OCI-LY7 (cell line): ENCODE results near the gene RANGRF. TPM values are rescaled to one million over a fixed set of nuclear protein-coding genes. Genes with fewer than 3 reads are reported as not detected.

Experiments used
- BruUV-seq: library from RNA; stranded (reverse); fragments of 400-500 nt; replicated peaks from 2 replicates; lab custom pipeline; 2021; lab: Mats Ljungman, UMichigan
- CTCF ChIA-PET: fragments of 300-600 bp; sonication (Branson Sonifier 250); formaldehyde crosslinking; loops from one replicate; lab custom pipeline; 2022; ENCODE audit warnings: antibody characterized with exemption; ENCODE audit not compliant: unreplicated experiment; lab: Charles Lee
- POLR2A ChIA-PET: fragments of 300-600 bp; sonication (Branson Sonifier 250); formaldehyde crosslinking; loops from one replicate; lab custom pipeline; 2022; ENCODE audit warnings: antibody characterized with exemption; lab: Charles Lee
- DNase-seq: peaks from one replicate; pipeline ENCODE4 v3.0.0-alpha.2; 2015; ENCODE audit warnings: low spot score
- H2AFZ ChIP-seq: fragments of 200-600 bp; sonication (generic), shearing (Covaris generic); 2 replicates; pipeline ENCODE4 v1.6.1; 2014; ENCODE audit warnings: mild to moderate bottlenecking, antibody characterized with exemption, low read length, moderate library complexity
- H3K27ac ChIP-seq: fragments of 200-600 bp; sonication (generic); 2 replicates; pipeline ENCODE4 v1.5.1; 2014; ENCODE audit warnings: mixed run types, low read depth, mild to moderate bottlenecking, moderate library complexity, low read length, inconsistent platforms; ENCODE audit not compliant: poor library complexity, severe bottlenecking
- H3K36me3 ChIP-seq: fragments of 200-600 bp; sonication (generic); 2 replicates; pipeline ENCODE4 v1.6.1; 2014; ENCODE audit warnings: mild to moderate bottlenecking, antibody characterized with exemption, low read length, moderate library complexity, mixed read lengths; ENCODE audit not compliant: insufficient read depth
- H3K4me1 ChIP-seq: fragments of 200-600 bp; sonication (generic); 2 replicates; pipeline ENCODE4 v1.5.1; 2014; ENCODE audit warnings: mild to moderate bottlenecking, low read length; ENCODE audit not compliant: insufficient read depth, poor library complexity, severe bottlenecking
- H3K4me2 ChIP-seq: fragments of 200-600 bp; sonication (generic); 2 replicates; pipeline ENCODE4 v1.6.1; 2014; ENCODE audit warnings: mild to moderate bottlenecking, low read length
- H3K4me3 ChIP-seq: fragments of 200-600 bp; sonication (generic); 2 replicates; pipeline ENCODE4 v1.5.1; 2014; ENCODE audit warnings: mild to moderate bottlenecking, low read depth, low read length; ENCODE audit not compliant: poor library complexity, severe bottlenecking
- H3K79me2 ChIP-seq: fragments of 200-600 bp; sonication (generic); 2 replicates; pipeline ENCODE4 v1.6.1; 2016; ENCODE audit warnings: low read depth, mild to moderate bottlenecking, low read length, moderate library complexity, mixed read lengths; ENCODE audit not compliant: insufficient read depth
- H3K9me2 ChIP-seq: fragments of 200-600 bp; sonication (generic); 2 replicates; pipeline ENCODE4 v1.6.1; 2016; ENCODE audit warnings: mild to moderate bottlenecking, low read length, mixed read lengths; ENCODE audit not compliant: insufficient read depth
- H3K9me3 ChIP-seq: fragments of 200-600 bp; sonication (generic); 2 replicates; pipeline ENCODE4 v1.6.1; 2014; ENCODE audit warnings: mild to moderate bottlenecking, mixed run types, low read length, mixed read lengths
- H4K20me1 ChIP-seq: fragments of 200-600 bp; sonication (generic); 2 replicates; pipeline ENCODE4 v1.6.1; 2014; ENCODE audit warnings: mild to moderate bottlenecking, antibody characterized with exemption, low read length, moderate library complexity, mixed read lengths; ENCODE audit not compliant: insufficient read depth
- CTCF ChIP-seq: fragments of 200-600 bp; sonication (generic); conservative IDR thresholded peaks from 2 replicates; pipeline ENCODE4 v1.5.1; 2014; ENCODE audit warnings: mild to moderate bottlenecking, antibody characterized with exemption, low read length, moderate library complexity, mixed read lengths
- EZH2phosphoT487 ChIP-seq: fragments of 200-600 bp; sonication (generic); IDR thresholded peaks from 2 replicates; pipeline ENCODE4 v1.6.1; 2018; ENCODE audit warnings: low read depth, borderline replicate concordance, mild to moderate bottlenecking, mixed run types, antibody characterized with exemption, low read length, moderate library complexity, mixed read lengths
- intact Hi-C: fragments of 100-400 bp; cut with micrococcal nuclease; formaldehyde crosslinking; loops from one replicate; pipeline ENCODE4 v1.10.0; 2022; ENCODE audit not compliant: unreplicated experiment
- total RNA-seq, 2 experiments: library from RNA; depleted of rRNA in 1 of 2; stranded (reverse); fragments of >200 nt in 1 of 2; shearing (Covaris generic) in 1 of 2; gene quantifications; 2 replicates each; pipeline ENCODE4 v1.2.3, GENCODE V29; 2014 to 2022

RANGRF gene
- total RNA-seq, 2 experiments from 2014 or later: 32.2 to 43.3 TPM

- H3K4me3 ChIP-seq: peak overlapping the region; percentile 80
- POLR2A ChIA-PET: interaction anchor here (0.7 to 2.9 kb wide), 16 partner anchors 10 to 607 kb away, joined by 3 to 20 read pairs (median 3); partner anchors contain the start of genes AURKB, CTC1, ODF4 and PFAS
- peaks cover 26% of the 10 kb centered on the region for H3K4me1 ChIP-seq
- H3K9me2 ChIP-seq: no peaks in the 10 kb centered on the region
- H3K4me2 ChIP-seq: peak overlapping the region; percentile 81
- BruUV-seq: TSS peak; percentile 83
- H3K9me3 ChIP-seq: no peaks in the 10 kb centered on the region
- H2AFZ ChIP-seq: peak overlapping the region; percentile 57; the same call in 1 of the 2 replicates
- H3K36me3 ChIP-seq: peaks cover 3% of the 10 kb centered on the region; the same call in 1 of the 2 replicates
- no peak for TF ChIP-seq EZH2phosphoT487
- no peak for TF ChIP-seq CTCF
- no peaks in the 10 kb centered on the region for H3K79me2 ChIP-seq
- H4K20me1 ChIP-seq: no peaks in the 10 kb centered on the region
- peak overlapping the region; percentile 63 for H3K27ac ChIP-seq
- intact Hi-C loops: no loop called here
- CTCF ChIA-PET: interaction anchor here (1.0 kb wide), 1 partner anchor 46 kb away, joined by 3 read pairs; the partner anchor contains the start of gene CTC1
- DNase-seq: no peak
Observed at GRCh38 chr17:8294814-8295316, 6.4 kb downstream of the RANGRF start.

DNA sequence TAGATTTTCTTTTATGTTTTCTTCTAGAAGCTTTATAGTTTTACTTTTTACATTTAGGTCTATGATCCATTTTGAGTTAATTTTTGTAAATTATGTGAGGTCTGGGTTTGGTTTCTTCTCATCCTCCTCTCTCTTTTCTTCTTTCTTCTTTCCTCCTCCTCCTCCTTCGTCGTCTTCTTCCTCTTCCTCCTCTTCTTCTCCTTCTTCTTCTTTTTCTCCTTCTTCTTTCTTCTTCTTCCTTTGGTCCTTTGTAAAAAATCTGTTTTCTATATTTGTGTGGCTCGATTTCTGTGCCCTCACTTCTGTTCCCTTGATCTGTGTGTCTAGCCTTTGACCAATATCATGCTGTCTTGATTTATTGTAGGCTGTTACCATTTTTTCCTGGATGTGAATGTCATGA is 11.8 kb downstream of the RANGRF start:
- Histone ChIP-seq H3K9me2 (no peaks in the 10 kb centered on the region), H4K20me1 (no peaks in the 10 kb centered on the region), H3K4me2 (peak overlapping the region; percentile 49), H3K4me1 (peaks cover 6% of the 10 kb centered on the region), H3K4me3 (no peak overlapping the region), H2AFZ (peak overlapping the region; percentile 75), H3K27ac (peak overlapping the region; percentile 4), H3K79me2 (no peaks in the 10 kb centered on the region), H3K9me3 (no peaks in the 10 kb centered on the region), H3K36me3 (no peaks in the 10 kb centered on the region)
- intact Hi-C loops: loop anchor here (1.0 to 5.0 kb wide), 7 partner anchors 51 to 228 kb away; partner anchors contain the start of genes CTC1 and PFAS
- no peak for TF ChIP-seq EZH2phosphoT487
- no peak for TF ChIP-seq CTCF
- POLR2A ChIA-PET: interaction anchor here (1.1 kb wide), 1 partner anchor 77 kb away, joined by 3 read pairs; no protein-coding TSS in a partner anchor
- BruUV-seq: no TSS peak
- no peak for DNase-seq
- CTCF ChIA-PET: no interaction called here
